Activated naive CD4-positive, alpha-beta T cell treated with anti-CD3 and anti-CD28 coated beads, Interleukin-2, amount 50 U/mL, for 24 hours (primary cell): ENCODE data around the gene ARFGAP1.
"Not testable (repeated sequence)": the region's sequence is repeated elsewhere in the genome, so short reads cannot be mapped to it uniquely, and the experiment has no call there.

Experiments
- H3K27ac Mint-ChIP-seq: one replicate; pipeline ENCODE4 v1.8.0; 2021; ENCODE audit warnings: mild to moderate bottlenecking, mixed read lengths
- H3K27me3 Mint-ChIP-seq: one replicate; pipeline ENCODE4 v1.8.0; 2021; ENCODE audit warnings: mixed read lengths
- H3K36me3 Mint-ChIP-seq: one replicate; pipeline ENCODE4 v1.8.0; 2021; ENCODE audit warnings: mixed read lengths
- H3K4me1 Mint-ChIP-seq: one replicate; pipeline ENCODE4 v1.8.0; 2021; ENCODE audit warnings: mixed read lengths
- H3K4me3 Mint-ChIP-seq: one replicate; pipeline ENCODE4 v1.8.0; 2021; ENCODE audit warnings: mild to moderate bottlenecking, mixed read lengths
- H3K9me3 Mint-ChIP-seq: one replicate; pipeline ENCODE4 v1.8.0; 2021; ENCODE audit warnings: mixed read lengths

Gene ARFGAP1

GRCh38 chr20:63297796-63298572 is 25.4 kb downstream of the ARFGAP1 start:
- H3K9me3 Mint-ChIP-seq, result peaks cover 4% of the 10 kb centered on the region
- H3K4me3 Mint-ChIP-seq, result no peak overlapping the region
- H3K27ac Mint-ChIP-seq, result no peak overlapping the region
- peaks cover 7% of the 10 kb centered on the region for H3K4me1 Mint-ChIP-seq
- H3K36me3 Mint-ChIP-seq, result no peaks in the 10 kb centered on the region
- peaks cover 18% of the 10 kb centered on the region for H3K27me3 Mint-ChIP-seq

DNA sequence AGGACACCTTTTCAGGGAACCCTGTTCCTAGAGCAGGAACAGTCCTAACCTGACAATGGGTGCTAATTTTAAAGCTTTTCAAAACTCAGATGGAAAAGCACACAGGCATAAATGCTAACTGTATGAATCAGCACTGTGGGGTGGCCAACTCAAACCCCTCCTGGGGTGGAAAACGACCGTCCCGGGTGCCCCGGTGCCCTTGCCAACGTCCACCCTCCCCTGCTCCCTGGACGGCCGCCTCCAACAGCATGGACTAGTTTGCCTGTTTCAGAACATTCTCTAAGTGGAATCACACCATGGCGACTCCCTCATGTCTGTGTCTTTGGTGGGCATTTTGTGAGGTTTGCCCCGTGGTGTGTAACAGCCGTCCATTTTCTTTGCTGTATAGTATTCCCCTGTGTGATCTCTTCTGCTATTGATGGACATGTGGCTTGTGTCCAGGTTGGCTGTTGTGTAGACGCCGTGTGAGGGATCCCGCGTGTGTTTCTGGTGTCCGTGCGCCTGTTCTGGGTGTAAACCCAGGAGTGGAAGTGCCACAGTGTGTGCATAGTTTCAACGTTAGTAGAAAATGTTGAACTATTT is 26.2 kb downstream of the ARFGAP1 start:
- H3K4me1 Mint-ChIP-seq, result peaks cover 7% of the 10 kb centered on the region
- H3K9me3 Mint-ChIP-seq, result peaks cover 4% of the 10 kb centered on the region
- no peak overlapping the region for H3K27ac Mint-ChIP-seq
- no peaks in the 10 kb centered on the region for H3K36me3 Mint-ChIP-seq
- no peak overlapping the region for H3K4me3 Mint-ChIP-seq
- peaks cover 18% of the 10 kb centered on the region for H3K27me3 Mint-ChIP-seq

DNA sequence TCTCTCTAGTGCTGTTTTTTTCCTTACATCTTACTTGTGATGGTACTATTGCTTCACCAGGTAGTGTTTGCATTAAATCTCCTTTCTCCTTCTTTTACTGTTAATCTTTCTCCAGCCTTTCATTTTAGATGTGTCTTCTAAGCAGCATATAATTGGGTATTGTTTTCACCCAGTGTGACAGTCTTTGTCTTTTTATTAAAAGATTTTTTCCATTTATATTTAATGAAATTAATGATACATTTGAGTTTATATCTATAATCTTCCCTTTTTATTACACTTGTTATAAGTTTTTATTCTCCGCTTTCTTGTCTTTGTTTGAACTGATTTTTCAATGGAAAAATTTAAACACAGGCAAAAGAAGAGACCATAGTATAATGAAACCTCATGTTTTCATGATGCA is 29.1 kb downstream of the ARFGAP1 start:
- peaks cover 2% of the 10 kb centered on the region for H3K36me3 Mint-ChIP-seq
- H3K4me1 Mint-ChIP-seq, result no peaks in the 10 kb centered on the region
- peaks cover 4% of the 10 kb centered on the region for H3K9me3 Mint-ChIP-seq
- H3K27ac Mint-ChIP-seq, result no peak overlapping the region
- H3K27me3 Mint-ChIP-seq, result peaks cover 18% of the 10 kb centered on the region
- H3K4me3 Mint-ChIP-seq, result no peak overlapping the region

GRCh38 chr20:63303095-63303666 is 30.6 kb downstream of the ARFGAP1 start:
- Mint-ChIP-seq H3K27me3 (peaks cover 18% of the 10 kb centered on the region), H3K27ac (no peak overlapping the region)

DNA sequence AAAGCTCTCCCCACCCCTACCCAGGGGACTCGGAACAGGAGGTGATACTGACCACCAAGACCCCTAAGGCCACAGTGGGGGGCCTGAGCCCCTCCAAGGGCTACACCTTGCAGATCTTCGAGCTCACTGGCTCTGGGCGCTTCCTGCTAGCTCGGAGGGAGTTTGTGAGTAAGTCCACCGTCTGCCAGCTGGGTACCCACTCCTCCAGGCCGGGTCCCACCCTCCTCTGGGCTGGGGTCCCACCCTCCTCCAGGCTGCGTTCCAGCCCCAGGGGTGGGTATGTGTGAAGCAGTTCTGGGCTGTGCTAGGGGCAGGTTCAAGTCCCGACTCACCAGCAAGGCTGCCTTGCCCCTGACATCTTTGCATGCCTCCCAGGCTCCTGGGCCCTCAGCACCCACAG is 32.8 kb downstream of the ARFGAP1 start:
- Mint-ChIP-seq H3K4me3 (no peak overlapping the region), H3K27ac (no peak overlapping the region), H3K4me1 (no peaks in the 10 kb centered on the region), H3K9me3 (peaks cover 4% of the 10 kb centered on the region), H3K36me3 (peaks cover 2% of the 10 kb centered on the region), H3K27me3 (peaks cover 14% of the 10 kb centered on the region)

More at GRCh38 chr20:63303095-63303666, 30.6 kb downstream of the ARFGAP1 start:
- peaks cover 2% of the 10 kb centered on the region for H3K36me3 Mint-ChIP-seq
- no peaks in the 10 kb centered on the region for H3K4me1 Mint-ChIP-seq
- peaks cover 4% of the 10 kb centered on the region for H3K9me3 Mint-ChIP-seq
- H3K4me3 Mint-ChIP-seq, result no peak overlapping the region

GRCh38 chr20:63305933-63306672 is 33.5 kb downstream of the ARFGAP1 start:
- not testable (repeated sequence) for H3K4me3 Mint-ChIP-seq, H3K36me3 Mint-ChIP-seq, H3K9me3 Mint-ChIP-seq, H3K4me1 Mint-ChIP-seq, H3K27ac Mint-ChIP-seq, H3K27me3 Mint-ChIP-seq

DNA sequence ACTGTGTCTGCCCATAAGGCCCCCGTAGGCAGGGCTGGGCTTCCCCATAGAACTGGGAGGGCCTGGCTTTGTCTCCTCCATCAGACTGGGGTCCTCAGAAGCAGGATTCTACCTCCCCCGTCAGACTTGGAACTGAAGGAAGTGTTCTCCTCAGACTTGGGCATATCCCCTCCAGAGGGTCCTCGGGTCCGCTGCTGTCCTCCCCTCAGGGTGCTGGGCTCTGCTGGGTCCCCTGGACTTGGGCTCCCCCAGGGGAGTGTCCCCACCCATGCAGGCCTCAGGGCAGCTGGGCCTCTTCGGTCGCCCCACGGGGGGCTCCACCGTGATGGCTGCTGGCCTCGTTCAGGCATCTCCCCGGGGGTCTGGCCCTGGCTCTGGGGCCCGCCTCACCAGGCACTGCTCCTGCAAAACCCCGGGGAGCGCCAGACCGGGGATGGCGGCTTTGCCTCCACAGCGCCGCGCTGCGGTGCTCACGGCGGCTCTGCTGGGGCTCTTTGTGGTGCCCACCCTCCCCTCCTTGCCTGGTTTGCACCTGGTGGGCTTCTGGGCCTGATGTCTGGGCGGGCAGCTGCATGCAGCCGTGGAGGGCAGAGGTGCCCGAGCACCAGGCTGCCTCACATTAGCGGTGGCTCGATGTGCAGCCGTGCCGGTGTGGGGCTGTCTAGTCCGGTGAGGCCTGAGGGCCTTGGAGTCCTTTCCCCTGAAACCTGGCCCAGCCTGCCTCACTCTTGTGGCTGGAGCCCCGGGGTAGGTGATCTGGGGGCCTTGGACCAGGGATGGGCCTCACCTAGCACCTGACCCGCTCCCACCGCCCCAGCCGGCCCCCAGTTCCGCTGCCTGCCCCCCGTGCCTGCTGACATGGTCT is 34.3 kb downstream of the ARFGAP1 start:
- Mint-ChIP-seq H3K27me3 (peaks cover 7% of the 10 kb centered on the region), H3K4me1 (no peaks in the 10 kb centered on the region), H3K27ac (no peak overlapping the region), H3K9me3 (peaks cover 4% of the 10 kb centered on the region), H3K36me3 (peaks cover 2% of the 10 kb centered on the region), H3K4me3 (no peak overlapping the region)

DNA sequence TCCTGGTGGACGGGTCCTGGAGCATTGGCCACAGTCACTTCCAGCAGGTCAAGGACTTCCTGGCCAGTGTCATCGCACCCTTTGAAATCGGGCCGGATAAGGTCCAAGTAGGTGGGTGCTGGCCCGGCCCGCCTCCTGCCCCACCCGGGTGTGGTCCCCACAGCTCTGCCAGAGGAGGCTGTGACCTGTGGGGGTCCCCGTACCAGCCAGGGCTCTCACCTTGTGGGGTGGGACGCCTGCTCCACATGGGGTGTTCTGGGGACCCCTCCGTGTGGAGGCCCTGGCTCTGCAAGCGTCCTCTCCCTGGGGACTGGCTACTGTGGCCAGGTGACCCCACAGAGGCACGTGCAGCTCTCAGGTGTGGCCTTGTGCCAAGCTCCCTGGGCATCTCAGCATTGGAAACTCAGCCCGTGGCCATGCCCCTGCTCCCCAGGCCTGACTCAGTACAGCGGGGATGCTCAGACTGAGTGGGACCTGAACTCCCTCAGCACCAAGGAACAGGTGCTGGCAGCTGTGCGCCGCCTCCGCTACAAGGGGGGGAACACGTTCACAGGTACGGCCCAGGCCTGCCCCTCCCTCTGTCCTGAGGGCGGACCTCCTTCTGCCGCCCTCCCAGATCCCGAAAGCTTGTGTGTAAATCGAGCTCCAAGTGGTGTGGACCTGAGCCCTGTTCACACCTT is 35.1 kb downstream of the ARFGAP1 start:
- Mint-ChIP-seq H3K9me3 (peaks cover 3% of the 10 kb centered on the region), H3K27me3 (peaks cover 5% of the 10 kb centered on the region), H3K4me1 (no peaks in the 10 kb centered on the region), H3K4me3 (no peak overlapping the region), H3K36me3 (peaks cover 2% of the 10 kb centered on the region), H3K27ac (no peak overlapping the region)

- H3K27ac Mint-ChIP-seq, result no peak overlapping the region
- no peaks in the 10 kb centered on the region for H3K4me1 Mint-ChIP-seq
- peaks cover 3% of the 10 kb centered on the region for H3K27me3 Mint-ChIP-seq
- no peaks in the 10 kb centered on the region for H3K9me3 Mint-ChIP-seq
- no peak overlapping the region for H3K4me3 Mint-ChIP-seq
- peaks cover 2% of the 10 kb centered on the region for H3K36me3 Mint-ChIP-seq
Observed at GRCh38 chr20:63308218-63308911, 35.8 kb downstream of the ARFGAP1 start.

GRCh38 chr20:63309261-63310071 is 36.9 kb downstream of the ARFGAP1 start:
- no peak overlapping the region for H3K4me3 Mint-ChIP-seq
- no peak overlapping the region for H3K27ac Mint-ChIP-seq
- peaks cover 2% of the 10 kb centered on the region for H3K36me3 Mint-ChIP-seq

GRCh38 chr20:63310265-63310991 is 37.8 kb downstream of the ARFGAP1 start:
- H3K4me3 Mint-ChIP-seq, result no peak overlapping the region
- no peak overlapping the region for H3K27ac Mint-ChIP-seq

More at GRCh38 chr20:63309261-63310071, 36.9 kb downstream of the ARFGAP1 start:
- Mint-ChIP-seq H3K27me3 (peaks cover 3% of the 10 kb centered on the region), H3K9me3 (no peaks in the 10 kb centered on the region), H3K4me1 (no peaks in the 10 kb centered on the region)

DNA sequence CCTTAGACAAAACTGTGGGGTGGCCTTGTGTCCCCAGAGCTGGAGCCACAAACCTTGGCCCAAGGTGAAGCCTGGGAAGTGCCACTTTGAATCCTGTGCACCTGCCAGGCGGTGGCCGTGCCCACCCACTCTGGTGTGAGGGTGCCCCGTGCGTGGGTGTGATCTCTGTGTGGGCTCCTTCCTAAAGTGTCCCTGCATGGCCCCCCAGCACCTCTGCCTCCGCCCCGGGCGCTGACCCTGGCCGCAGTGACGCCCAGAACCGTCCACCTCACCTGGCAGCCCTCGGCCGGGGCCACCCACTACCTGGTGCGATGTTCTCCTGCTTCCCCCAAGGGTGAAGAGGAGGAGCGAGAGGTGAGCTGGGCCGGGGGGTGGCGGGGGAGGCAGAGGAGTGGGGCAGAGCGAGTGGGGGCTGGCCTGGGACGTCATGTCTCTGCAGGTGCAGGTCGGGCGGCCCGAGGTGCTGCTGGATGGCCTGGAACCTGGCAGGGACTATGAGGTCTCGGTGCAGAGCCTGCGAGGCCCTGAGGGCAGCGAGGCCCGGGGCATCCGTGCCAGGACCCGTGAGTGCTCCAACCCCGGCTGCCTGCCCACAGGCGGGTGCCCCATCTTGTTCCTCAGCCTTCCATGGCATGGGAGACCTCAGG is 38.7 kb downstream of the ARFGAP1 start:
- no peaks in the 10 kb centered on the region for H3K36me3 Mint-ChIP-seq
- no peaks in the 10 kb centered on the region for H3K27me3 Mint-ChIP-seq
- H3K9me3 Mint-ChIP-seq, result no peaks in the 10 kb centered on the region
- no peak overlapping the region for H3K27ac Mint-ChIP-seq
- no peak overlapping the region for H3K4me3 Mint-ChIP-seq
- no peaks in the 10 kb centered on the region for H3K4me1 Mint-ChIP-seq

More at GRCh38 chr20:63310265-63310991, 37.8 kb downstream of the ARFGAP1 start:
- Mint-ChIP-seq H3K36me3 (no peaks in the 10 kb centered on the region), H3K27me3 (no peaks in the 10 kb centered on the region), H3K4me1 (no peaks in the 10 kb centered on the region), H3K9me3 (no peaks in the 10 kb centered on the region)
